ENCODE measurements around the gene PYGM.

PYGM gene

GRCh38 chr11:64766881-64767280 lies 7.1 kb upstream of the PYGM start:
- no peak for DNase-seq

- no peak for DNase-seq
Measured at GRCh38 chr11:64765851-64766665, 6.3 kb upstream of the PYGM start.

GRCh38 chr11:64765291-64765850 lies 5.6 kb upstream of the PYGM start:
- no peak for DNase-seq

GRCh38 chr11:64764753-64765152 lies 5.0 kb upstream of the PYGM start:
- no peak for DNase-seq

- peak; percentile 71 for DNase-seq
Measured at GRCh38 chr11:64764040-64764611, 4.4 kb upstream of the PYGM start.

- no peak for DNase-seq
Measured at GRCh38 chr11:64763526-64764039, 3.8 kb upstream of the PYGM start.

GRCh38 chr11:64762674-64763525 lies 3.1 kb upstream of the PYGM start:
- no peak for DNase-seq

- DNase-seq, result no peak
Measured at GRCh38 chr11:64762277-64762673, 2.5 kb upstream of the PYGM start.

GRCh38 chr11:64760759-64761420 lies 1.1 kb upstream of the PYGM start:
- DNase-seq, result no peak

GRCh38 chr11:64759131-64759721 lies 548 bp downstream of the PYGM start:
- no peak for DNase-seq

- DNase-seq, result peak; percentile 12
Measured at GRCh38 chr11:64758330-64759079, 1.3 kb downstream of the PYGM start.

GRCh38 chr11:64757549-64758329 lies 2.0 kb downstream of the PYGM start:
- DNase-seq, result peak; percentile 13

GRCh38 chr11:64755681-64756361 lies 4.0 kb downstream of the PYGM start:
- DNase-seq, result no peak

GRCh38 chr11:64754919-64755662 lies 4.7 kb downstream of the PYGM start:
- DNase-seq, result no peak

- DNase-seq, result no peak
Measured at GRCh38 chr11:64754124-64754918, 5.5 kb downstream of the PYGM start.

GRCh38 chr11:64753380-64754123 lies 6.2 kb downstream of the PYGM start:
- no peak for DNase-seq

GRCh38 chr11:64753019-64753379 lies 6.8 kb downstream of the PYGM start:
- no peak for DNase-seq
